ENCODE measurements around the gene MAPK1. TPM values are rescaled to one million over a fixed set of nuclear protein-coding genes. Genes with fewer than 3 reads are reported as not detected.
A peak's percentile ranks its signal among the peaks of the same experiment; 100 is the strongest.

The MAPK1 gene
- total and polyA plus RNA-seq, 12 donors, result 8.3 to 124 (median 101) TPM

GRCh38 chr22:21758091-21758864, 109.2 kb downstream of the MAPK1 start:
- H3K27me3 ChIP-seq, result no peaks in the 10 kb centered on the region
- no peak overlapping the region for H3K27ac ChIP-seq
- peak in 1 of 8 donors; percentile 25 for ATAC-seq
- no peak for TF ChIP-seq CTCF (IDR thresholded peaks at IDR 0.05)
- 87 to 89% methylated on average over 21 of the region's 21 CpGs for WGBS, 2 donors
- H3K4me1 ChIP-seq, result peaks cover 0 to 28% (median 12%) of the 10 kb centered on the region in 9 donors
- peaks cover 0 to 69% (median 27%) of the 10 kb centered on the region in 9 donors for H3K36me3 ChIP-seq
- no peak overlapping the region for H3K4me3 ChIP-seq
- no peaks in the 10 kb centered on the region for H3K9me3 ChIP-seq
- no peak for DNase-seq
- intact Hi-C loops (cut with DNase I), result no loop called here

DNA sequence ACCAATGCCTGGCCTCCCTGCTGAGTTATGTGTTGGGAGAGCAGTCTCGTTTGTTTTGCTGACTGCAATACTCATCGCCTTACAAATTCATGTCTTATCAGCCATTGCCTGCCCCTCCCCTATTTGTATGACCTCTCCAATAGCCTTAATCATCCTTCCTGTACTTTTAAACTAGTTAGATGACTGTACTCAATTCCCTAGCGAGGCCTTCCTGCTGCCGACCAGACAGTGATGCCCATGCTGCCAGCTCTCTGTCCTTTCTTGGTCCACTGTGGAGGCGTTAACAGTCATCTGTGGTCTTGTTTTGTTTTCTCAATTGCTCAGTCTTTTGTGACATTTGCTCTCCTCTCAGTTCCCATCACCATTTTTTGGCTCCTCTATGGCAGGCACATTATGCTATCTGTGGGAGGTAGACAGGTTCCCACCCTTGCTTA, 111.6 kb downstream of the MAPK1 start:
- no peak overlapping the region for H3K27ac ChIP-seq
- TF ChIP-seq CTCF (IDR thresholded peaks at IDR 0.05), result no peak
- H3K9me3 ChIP-seq, result no peaks in the 10 kb centered on the region
- intact Hi-C loops (cut with DNase I), result no loop called here
- no peaks in the 10 kb centered on the region for H3K27me3 ChIP-seq
- H3K4me3 ChIP-seq, result no peak overlapping the region
- WGBS, 2 donors, result 54% methylated on average over 5 of the region's 5 CpGs
- H3K4me1 ChIP-seq, result peaks cover 0 to 27% (median 12%) of the 10 kb centered on the region in 9 donors
- ATAC-seq (peak in 2 of 8 donors; percentile 12 to 67), DNase-seq (no peak)
- peaks cover 0 to 45% (median 9%) of the 10 kb centered on the region in 9 donors for H3K36me3 ChIP-seq

DNA sequence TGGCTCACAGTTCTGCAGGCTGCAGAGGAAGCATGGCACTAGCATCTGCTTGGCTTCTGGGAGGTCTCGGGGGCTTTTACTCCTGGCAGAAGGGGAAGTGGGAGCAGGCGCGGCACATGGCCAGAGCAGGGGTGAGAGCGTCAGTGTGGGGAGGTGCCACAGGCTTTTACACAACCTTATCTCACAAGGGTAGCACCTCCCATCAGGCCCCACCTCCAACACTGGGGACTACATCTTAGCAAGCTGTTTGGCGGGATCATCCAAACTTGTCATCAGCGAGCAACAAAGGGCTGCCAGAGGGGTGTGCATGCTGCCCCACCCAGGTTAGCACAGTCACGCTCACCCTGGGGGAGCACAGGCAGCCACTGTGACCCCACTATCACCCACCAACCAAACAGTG, 112.9 kb downstream of the MAPK1 start:
- 36 to 38% methylated on average over 7 of the region's 7 CpGs for WGBS, 2 donors
- peak in 1 of 2 donors; percentile 34 for DNase-seq
- TF ChIP-seq CTCF (IDR thresholded peaks at IDR 0.05), result no peak

GRCh38 chr22:21753374-21754111, 113.9 kb downstream of the MAPK1 start:
- 75 to 77% methylated on average over 14 of the region's 14 CpGs for WGBS, 2 donors
- Histone ChIP-seq H3K27ac (no peak overlapping the region), H3K4me1 (peaks cover 0 to 25% (median 12%) of the 10 kb centered on the region in 9 donors), H3K4me3 (no peak overlapping the region), H3K36me3 (peaks cover 0 to 21% (median 1%) of the 10 kb centered on the region in 9 donors), H3K27me3 (no peaks in the 10 kb centered on the region), H3K9me3 (no peaks in the 10 kb centered on the region)
- no peak for TF ChIP-seq CTCF (IDR thresholded peaks at IDR 0.05)
- DNase-seq, result no peak
- peak in 3 of 8 donors; percentile 10 to 20 (median 18) for ATAC-seq
- intact Hi-C loops (cut with DNase I), result no loop called here

More for the DNA sequence above, 112.9 kb downstream of the MAPK1 start:
- Histone ChIP-seq H3K4me1 (peaks cover 0 to 27% (median 12%) of the 10 kb centered on the region in 9 donors), H3K27me3 (no peaks in the 10 kb centered on the region), H3K9me3 (no peaks in the 10 kb centered on the region), H3K36me3 (peaks cover 0 to 31% (median 6%) of the 10 kb centered on the region in 9 donors), H3K4me3 (peak overlapping the region in 2 of 10 donors; percentile 2 to 11), H3K27ac (peak overlapping the region in 1 of 10 donors; percentile 1)
- intact Hi-C loops (cut with DNase I), result no loop called here
- peak; percentile 25 to 47 (median 36) for ATAC-seq

Measured in heart right ventricle (tissue), 16 donors.